HG03439 (cell line): ENCODE results near the gene SUPT3H.
A peak's percentile ranks its signal among the peaks of the same experiment; 100 is the strongest.

ENCODE experiments used
- ATAC-seq: cut with Tn5 transposase; IDR thresholded peaks from one replicate; pipeline ENCODE4 v1.9.1; 2021; ENCODE audit warnings: mild to moderate bottlenecking, moderate library complexity; ENCODE audit not compliant: unreplicated experiment

The SUPT3H gene

GRCh38 chr6:45394586-45395095 is 16.9 kb upstream of the SUPT3H start:
- no peak for ATAC-seq

GRCh38 chr6:45388328-45388727 is 10.6 kb upstream of the SUPT3H start:
- ATAC-seq: no peak

DNA sequence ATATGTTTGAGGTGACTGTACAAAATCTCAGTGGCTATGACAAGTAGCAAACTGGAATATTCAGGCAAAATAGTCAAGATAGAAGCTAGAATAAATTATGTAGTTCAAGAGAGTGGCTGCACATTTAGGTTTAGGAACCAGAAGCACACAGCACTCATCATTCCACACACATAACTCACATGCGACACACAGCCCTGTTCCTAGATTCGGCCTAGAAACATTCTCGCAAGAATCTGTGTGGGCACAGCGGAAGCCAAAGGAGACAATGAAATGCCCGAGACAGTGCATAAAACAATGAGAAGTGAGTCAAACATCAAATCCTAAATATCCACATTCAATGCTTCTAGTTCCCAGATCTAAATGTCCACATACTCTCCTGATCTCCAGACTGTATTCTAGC is 9.5 kb upstream of the SUPT3H start:
- no peak for ATAC-seq

- ATAC-seq: no peak
These were observed 8.8 kb upstream of the SUPT3H start for GRCh38 chr6:45386501-45386900.

- ATAC-seq: no peak
These were observed 4.7 kb upstream of the SUPT3H start for GRCh38 chr6:45382391-45382790.

- ATAC-seq: peak; percentile 29
These were observed 696 bp upstream of the SUPT3H start for GRCh38 chr6:45378334-45378926.

- peak; percentile 2 for ATAC-seq
These were observed 636 bp downstream of the SUPT3H start for GRCh38 chr6:45377043-45377553.

DNA sequence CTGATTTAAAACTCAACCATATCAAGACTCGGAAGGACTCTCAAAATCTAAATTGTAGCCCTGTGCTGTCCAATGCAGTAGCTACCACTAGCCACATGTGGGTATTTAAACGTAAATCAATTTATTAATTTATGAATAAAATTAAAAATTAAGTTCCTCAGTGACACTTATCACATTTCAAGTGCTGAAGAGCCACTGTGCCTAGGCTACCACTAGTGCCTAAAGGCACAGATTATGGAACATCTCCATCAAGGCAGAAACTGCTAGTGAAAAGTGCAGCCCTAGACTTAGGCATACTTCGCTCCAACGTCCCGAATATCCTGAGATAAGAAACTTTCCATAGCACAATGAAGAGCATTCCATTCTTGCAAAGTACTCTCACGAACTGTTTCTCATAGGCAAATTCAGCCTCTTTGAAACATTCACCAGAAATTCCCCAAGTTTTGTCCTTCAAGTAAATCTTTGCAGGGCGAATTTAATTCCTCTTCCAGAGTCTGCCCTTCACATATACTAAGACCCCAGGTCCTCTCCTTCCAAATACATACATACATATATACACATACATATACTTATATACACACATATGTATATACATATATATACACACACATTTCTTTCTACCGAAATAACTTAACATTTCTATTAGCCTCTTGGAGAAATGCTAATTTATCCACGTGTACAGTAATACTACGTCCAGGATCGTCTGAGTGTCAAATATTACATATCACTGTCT is 1.3 kb downstream of the SUPT3H start:
- no peak for ATAC-seq

DNA sequence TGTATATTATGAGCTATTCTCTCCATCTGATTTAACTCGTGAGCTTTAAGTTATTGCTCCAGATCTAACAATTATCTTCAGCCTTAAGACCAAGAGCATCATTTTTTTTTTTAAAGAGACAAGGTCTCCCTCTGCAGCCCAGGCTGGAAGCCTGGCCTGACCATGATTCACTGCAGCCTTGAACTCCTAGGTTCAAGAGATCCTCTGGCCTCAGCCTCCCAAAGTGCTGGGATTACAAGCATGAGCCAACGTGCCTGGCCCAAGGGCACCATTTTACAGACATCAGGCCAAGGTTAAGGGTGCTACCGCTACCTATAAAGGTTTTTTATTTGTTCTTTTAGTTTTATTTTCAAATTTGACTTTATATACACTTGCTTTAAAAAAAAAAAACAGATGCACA is 2.3 kb downstream of the SUPT3H start:
- no peak for ATAC-seq

GRCh38 chr6:45371924-45372573 is 5.7 kb downstream of the SUPT3H start:
- ATAC-seq: no peak

GRCh38 chr6:45369870-45370269 is 7.9 kb downstream of the SUPT3H start:
- ATAC-seq: no peak

DNA sequence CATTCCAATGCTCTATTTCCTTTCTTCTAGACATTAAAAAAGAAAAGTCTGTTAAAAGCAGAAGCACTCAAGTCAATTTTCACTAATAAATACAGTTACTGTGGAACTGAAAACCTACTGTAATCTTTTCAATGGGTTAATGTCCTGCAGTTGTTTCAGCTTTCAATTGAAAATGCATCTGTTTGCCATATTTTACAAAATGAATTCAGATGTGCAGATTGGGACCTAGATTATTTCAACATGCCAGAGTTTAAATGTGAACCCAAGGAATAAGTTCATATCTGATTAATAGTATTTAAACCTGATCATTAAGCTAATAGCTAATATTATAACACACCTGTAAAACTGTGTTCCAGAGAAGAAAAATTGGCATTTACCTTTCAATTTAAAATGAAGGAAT is 9.7 kb downstream of the SUPT3H start:
- ATAC-seq: no peak

DNA sequence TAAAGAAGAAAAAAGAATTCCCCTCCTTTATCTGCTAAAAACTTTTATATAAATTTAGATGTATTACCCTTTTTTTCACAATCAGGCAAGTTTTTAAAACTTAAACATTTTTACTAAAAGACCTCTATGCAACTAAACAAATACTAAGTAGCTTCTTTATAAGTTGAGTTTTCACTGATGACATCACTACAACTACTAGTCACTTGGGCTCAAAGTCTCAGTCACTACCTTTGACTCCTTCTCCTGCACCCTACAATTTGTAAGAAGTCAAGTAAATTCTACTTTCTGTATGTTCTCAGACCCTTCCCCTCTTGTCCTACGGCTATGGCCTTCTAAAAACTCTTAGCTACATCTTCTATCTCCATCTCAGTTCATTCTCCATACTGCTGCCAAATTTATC is 11.2 kb downstream of the SUPT3H start:
- ATAC-seq: no peak

DNA sequence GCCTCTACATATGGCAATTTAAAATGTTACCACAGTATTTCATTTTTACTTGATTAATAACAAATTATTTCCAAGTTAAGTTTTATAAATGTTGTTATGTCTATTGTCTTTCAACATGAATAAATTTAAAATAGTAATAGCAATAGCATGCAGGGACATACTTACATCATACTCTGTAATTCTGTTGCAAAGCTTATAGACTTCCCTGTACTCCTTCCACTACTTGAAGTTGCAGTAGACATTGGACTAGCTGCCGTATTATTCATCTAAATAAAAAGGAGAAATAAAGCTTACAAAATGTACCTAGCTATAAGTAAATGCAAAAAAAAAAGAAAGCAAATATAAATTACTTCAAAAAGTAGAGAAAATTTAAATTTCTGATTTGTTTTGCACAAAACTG is 12.7 kb downstream of the SUPT3H start:
- ATAC-seq: no peak

- no peak for ATAC-seq
These were observed 13.3 kb downstream of the SUPT3H start for GRCh38 chr6:45364466-45364865.

DNA sequence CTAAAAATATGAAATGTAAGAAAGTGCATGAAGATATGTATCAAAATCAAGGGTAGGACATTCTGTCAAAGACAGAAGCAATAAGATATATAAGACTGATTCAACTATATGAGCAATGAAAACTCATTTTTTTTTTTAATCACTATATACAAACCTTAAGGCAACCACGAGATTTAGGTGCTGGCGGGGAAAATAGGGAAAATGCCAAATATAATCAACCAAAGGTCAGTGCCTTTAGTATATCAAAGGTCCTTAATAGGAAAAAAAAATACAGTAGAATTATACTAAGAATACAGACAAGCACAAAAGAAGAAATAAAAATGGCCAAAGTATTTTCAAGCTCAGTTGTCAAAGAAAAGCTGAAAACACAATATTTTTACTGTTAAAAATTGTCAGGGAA is 24.1 kb downstream of the SUPT3H start:
- no peak for ATAC-seq

DNA sequence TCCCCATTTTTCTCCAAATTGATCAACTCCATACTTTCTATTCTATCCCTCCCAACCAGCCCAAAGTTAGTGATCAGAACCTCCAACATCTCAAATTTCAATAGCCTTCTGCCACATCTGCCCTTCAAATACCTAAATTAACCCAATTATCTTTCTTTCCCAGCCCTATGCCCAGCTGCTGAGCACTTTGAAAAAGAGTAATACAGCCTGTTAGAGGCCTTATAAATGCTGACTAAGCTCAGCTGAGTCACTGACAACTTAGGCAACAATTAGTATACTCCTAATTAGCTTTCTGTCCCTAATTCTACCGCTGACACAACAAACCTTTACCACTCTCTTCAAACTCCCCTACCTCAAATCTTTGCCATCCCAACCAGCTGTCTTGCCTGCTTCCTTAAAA is 26.1 kb downstream of the SUPT3H start:
- ATAC-seq: no peak

- ATAC-seq: no peak
These were observed 26.7 kb downstream of the SUPT3H start for GRCh38 chr6:45351076-45351475.

- no peak for ATAC-seq
These were observed 27.5 kb downstream of the SUPT3H start for GRCh38 chr6:45350186-45350710.

- ATAC-seq: no peak
These were observed 32.8 kb downstream of the SUPT3H start for GRCh38 chr6:45344900-45345299.

DNA sequence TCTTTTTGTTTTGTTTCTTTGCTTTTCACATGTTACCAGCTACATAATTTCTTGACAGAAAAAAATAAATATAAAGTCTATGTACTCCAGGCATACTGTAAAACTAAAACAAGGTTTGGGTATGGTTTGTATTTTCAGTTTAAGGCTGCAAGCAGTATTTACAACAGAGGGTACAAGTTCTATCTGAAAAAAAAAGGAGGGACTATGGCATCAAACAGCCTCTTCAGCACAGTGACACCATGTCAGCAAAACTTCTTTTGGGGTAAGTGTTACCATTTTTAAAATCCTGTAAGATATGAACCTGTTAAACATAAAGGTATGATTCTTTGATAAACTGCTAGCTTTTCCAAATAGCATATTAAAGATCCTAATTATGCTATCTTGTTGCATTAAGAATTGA is 49.2 kb downstream of the SUPT3H start:
- ATAC-seq: no peak
